Psoas muscle (tissue), 8 donors: ENCODE data around the gene IL33. TPM values are rescaled to one million over a fixed set of nuclear protein-coding genes. Genes with fewer than 3 reads are reported as not detected.

Source experiments
- ATAC-seq, 4 donors: fragments of 200-7000 bp; cut with Tn5 transposase; one replicate each; pipeline ENCODE4 v1.9.1; 2020; ENCODE audit warnings: moderate library complexity in 3 of 4, mild to moderate bottlenecking in 2 of 4
- DNase-seq, 2 donors: peaks; one replicate each; pipeline ENCODE4 v3.0.0-alpha.2; 2020
- H3K27ac ChIP-seq: fragments of 200-600 bp; one replicate; pipeline ENCODE4 v1.8.0; 2022
- H3K27me3 ChIP-seq, 3 donors: fragments of 200-600 bp in 1 of 3; one replicate each; pipeline versions ENCODE4 v1.6.1 to v1.8.0; 2013 to 2022; ENCODE audit warnings: low read length in 2 of 3, mild to moderate bottlenecking in 2 of 3, moderate library complexity in 1 of 3; ENCODE audit not compliant: insufficient read depth in 3 of 3
- H3K36me3 ChIP-seq, 2 donors: fragments of 200-600 bp in 1 of 2; one replicate each; pipeline versions ENCODE4 v1.6.1 to v1.8.0; 2013 to 2022; ENCODE audit warnings: low read depth in 1 of 2, mild to moderate bottlenecking in 1 of 2, moderate library complexity in 1 of 2; ENCODE audit not compliant: insufficient read depth in 1 of 2
- H3K4me1 ChIP-seq: fragments of 200-600 bp; one replicate; pipeline ENCODE4 v1.8.0; 2022
- H3K4me3 ChIP-seq: fragments of 200-600 bp; one replicate; pipeline ENCODE4 v1.8.0; 2022; ENCODE audit warnings: mild to moderate bottlenecking
- H3K9me3 ChIP-seq: fragments of 200-600 bp; one replicate; pipeline ENCODE4 v1.8.0; 2022
- CTCF ChIP-seq: fragments of 200-600 bp; IDR thresholded peaks from one replicate; pipeline ENCODE4 v1.8.0; 2022; ENCODE audit warnings: antibody characterized with exemption
- WGBS, 3 donors: extraction: QIAGEN DNeasy Blood & Tissue Kit; methylation state at CpG; one replicate each; pipeline versions ENCODE4 v1.1.6 to v1.1.7; 2013; 5-methylcytosine and 5-hydroxymethylcytosine counted together
- intact Hi-C, 2 donors: fragments of 100-400 bp; cut with DNase I; formaldehyde crosslinking; loops; one replicate each; pipeline versions ENCODE4 v1.11.0 to v1.14.2; 2022
- polyA plus RNA-seq, 3 donors: library from polyadenylated mRNA; stranded (reverse); fragments of 200-250 nt; gene quantifications; one replicate each; pipeline ENCODE4 v1.2.3, GENCODE V29; 2013
- total RNA-seq, 4 donors: library from RNA; stranded (reverse); fragmentation: NEBNext Ultra II Directional in 2 of 4; extraction: Animal tissue kit (Norgen Biotek cat#: 25700) in 2 of 4; gene quantifications; one replicate each; pipeline versions ENCODE4 v1.2.1 to v1.2.4, GENCODE V29; 2021 to 2023
- donor health status: healthy with polysubstance abuse.
- donor health status: DM: no; HTN: no; CAD: no; lungs with moderate emphysema.
- donor health status: Bipolar disorder and iron deficiency.
- donor health status: healthy.
- donor health status: DM: yes; HTN: yes; CAD: no.
- donor health status: DM: no; HTN: no; CAD: no.
- donor health status: DM: no; HTN: no; CAD: no.
- donor health status: DM: yes; HTN: yes; CAD: no.

The IL33 gene
- total and polyA plus RNA-seq, 7 donors = 2.0 to 11.5 (median 4.0) TPM

- no peak for TF ChIP-seq CTCF
- 64 to 71% (median 69%) methylated on average over 2 of the region's 2 CpGs for WGBS, 3 donors
- H3K27ac ChIP-seq = no peak overlapping the region
- no peaks in the 10 kb centered on the region for H3K9me3 ChIP-seq
- H3K36me3 ChIP-seq = no peaks in the 10 kb centered on the region
- no peaks in the 10 kb centered on the region for H3K4me1 ChIP-seq
- H3K4me3 ChIP-seq = no peak overlapping the region
- peaks cover 0 to 4% (median 3%) of the 10 kb centered on the region in 3 donors for H3K27me3 ChIP-seq
- intact Hi-C loops = no loop called here
- DNase-seq (no peak), ATAC-seq (no peak)
Measured at GRCh38 chr9:6230037-6230780, 14.6 kb downstream of the IL33 start.

- Histone ChIP-seq H3K27ac (no peak overlapping the region), H3K9me3 (no peaks in the 10 kb centered on the region), H3K36me3 (no peaks in the 10 kb centered on the region), H3K27me3 (peaks cover 0 to 3% (median 0%) of the 10 kb centered on the region in 3 donors), H3K4me3 (no peak overlapping the region), H3K4me1 (no peaks in the 10 kb centered on the region)
- intact Hi-C loops = no loop called here
- no peak for TF ChIP-seq CTCF
- no peak for ATAC-seq
- no peak for DNase-seq
Measured at GRCh38 chr9:6232336-6232945, 16.8 kb downstream of the IL33 start.

GRCh38 chr9:6234014-6234413, 18.4 kb downstream of the IL33 start:
- no peak overlapping the region for H3K4me3 ChIP-seq
- no peak for TF ChIP-seq CTCF
- intact Hi-C loops = no loop called here
- 42 to 62% (median 46%) methylated on average over 1 of the region's 1 CpG for WGBS, 3 donors
- no peaks in the 10 kb centered on the region for H3K9me3 ChIP-seq
- ATAC-seq (no peak), DNase-seq (no peak)
- no peak overlapping the region for H3K27ac ChIP-seq
- H3K4me1 ChIP-seq = no peaks in the 10 kb centered on the region
- peaks cover 0 to 3% (median 0%) of the 10 kb centered on the region in 3 donors for H3K27me3 ChIP-seq
- H3K36me3 ChIP-seq = no peaks in the 10 kb centered on the region

- TF ChIP-seq CTCF = no peak
- Histone ChIP-seq H3K27me3 (peaks cover 0 to 3% (median 0%) of the 10 kb centered on the region in 3 donors), H3K36me3 (no peaks in the 10 kb centered on the region), H3K27ac (no peak overlapping the region), H3K4me1 (no peaks in the 10 kb centered on the region), H3K9me3 (no peaks in the 10 kb centered on the region), H3K4me3 (no peak overlapping the region)
- intact Hi-C loops = no loop called here
- no peak for DNase-seq
- ATAC-seq = no peak
- 87 to 93% (median 89%) methylated on average over 2 of the region's 2 CpGs for WGBS, 3 donors
Measured at GRCh38 chr9:6237267-6237666, 21.7 kb downstream of the IL33 start.
